Measurements from ENCODE around the gene NDFIP2. TPM values are rescaled to one million over a fixed set of nuclear protein-coding genes. Genes with fewer than 3 reads are reported as not detected.

NDFIP2 gene
- polyA plus RNA-seq, 1 donor (not counting 4 experiments of a cell fraction or from before 2014, with no cell fraction given): 244 TPM

- DNase-seq (ENCODE audit: low read depth, low spot score) (no peak), FAIRE-seq (no peak)
- H3K4me3 ChIP-seq (ENCODE audit: control insufficient read depth in 2 of 3, extremely low read depth in 1 of 3, insufficient read depth in 2 of 3, low read depth in 1 of 3, low read length in 3 of 3): peak overlapping the region; percentile 20 to 69 (median 58)
- H4K20me1 ChIP-seq (ENCODE audit: control insufficient read depth, extremely low read depth, insufficient read depth, low read length): no peaks in the 10 kb centered on the region
- H3K9me3 ChIP-seq (ENCODE audit: control insufficient read depth, low read depth, low read length): peaks cover 2% of the 10 kb centered on the region
- no peaks in the 10 kb centered on the region for H3K79me2 ChIP-seq (ENCODE audit: control insufficient read depth, insufficient read depth, low read length)
- peaks cover 41% of the 10 kb centered on the region for H3K4me1 ChIP-seq (ENCODE audit: control insufficient read depth, extremely low read depth, insufficient read depth, low read length)
- peak overlapping the region; percentile 91 for H3K27ac ChIP-seq (ENCODE audit: control insufficient read depth, insufficient read depth, low read length)
- dilution Hi-C loops (cut with MboI; ENCODE audit: extremely low pct_ligation_motif_present, low sequenced_read_pairs): no loop called here
- peaks cover 0 to 4% of the 10 kb centered on the region in 2 experiments for H3K36me3 ChIP-seq (ENCODE audit: control insufficient read depth in 2 of 2, extremely low read depth in 1 of 2, insufficient read depth in 2 of 2, low read length in 2 of 2)
- no peaks in the 10 kb centered on the region for H3K27me3 ChIP-seq (ENCODE audit: control insufficient read depth, extremely low read depth, insufficient read depth, low read length)
- no peaks in the 10 kb centered on the region for H3K9me1 ChIP-seq (ENCODE audit: control insufficient read depth, extremely low read depth, insufficient read depth, low read length)
- H2AFZ ChIP-seq (ENCODE audit: control insufficient read depth, low read length): no peak overlapping the region
- H3K4me2 ChIP-seq (ENCODE audit: control insufficient read depth, extremely low read depth, insufficient read depth, low read depth, low read length): peak overlapping the region; percentile 79
- TF ChIP-seq EZH2 (IDR thresholded peaks at IDR 0.05; ENCODE audit: low read length) (no peak), CTCF (optimal IDR thresholded peaks at IDR 0.05 in 1 of 3, IDR thresholded peaks at IDR 0.05 in 1 of 3, conservative IDR thresholded peaks at IDR 0.05 in 1 of 3; ENCODE audit: extremely low read depth in 1 of 3, insufficient read depth in 2 of 3, low read length in 3 of 3) (no peak)
- peak overlapping the region; percentile 73 for H3K9ac ChIP-seq (ENCODE audit: control insufficient read depth, extremely low read depth, insufficient read depth, low read length)
Observed at GRCh38 chr13:79590394-79590676, 109.4 kb downstream of the NDFIP2 start.

GRCh38 chr13:79591493-79591892, 110.5 kb downstream of the NDFIP2 start:
- Histone ChIP-seq H3K27ac (ENCODE audit: control insufficient read depth, insufficient read depth, low read length) (peak overlapping the region; percentile 91), H3K9ac (ENCODE audit: control insufficient read depth, extremely low read depth, insufficient read depth, low read length) (no peak overlapping the region), H3K4me3 (ENCODE audit: control insufficient read depth in 2 of 3, extremely low read depth in 1 of 3, insufficient read depth in 2 of 3, low read depth in 1 of 3, low read length in 3 of 3) (no peak overlapping the region), H3K9me3 (ENCODE audit: control insufficient read depth, low read depth, low read length) (no peaks in the 10 kb centered on the region), H3K9me1 (ENCODE audit: control insufficient read depth, extremely low read depth, insufficient read depth, low read length) (no peaks in the 10 kb centered on the region), H4K20me1 (ENCODE audit: control insufficient read depth, extremely low read depth, insufficient read depth, low read length) (no peaks in the 10 kb centered on the region), H3K27me3 (ENCODE audit: control insufficient read depth, extremely low read depth, insufficient read depth, low read length) (no peaks in the 10 kb centered on the region), H3K4me2 (ENCODE audit: control insufficient read depth, extremely low read depth, insufficient read depth, low read depth, low read length) (no peak overlapping the region), H3K79me2 (ENCODE audit: control insufficient read depth, insufficient read depth, low read length) (no peaks in the 10 kb centered on the region), H3K36me3 (ENCODE audit: control insufficient read depth in 2 of 2, extremely low read depth in 1 of 2, insufficient read depth in 2 of 2, low read length in 2 of 2) (peaks cover 0 to 4% of the 10 kb centered on the region in 2 experiments), H3K4me1 (ENCODE audit: control insufficient read depth, extremely low read depth, insufficient read depth, low read length) (peaks cover 41% of the 10 kb centered on the region), H2AFZ (ENCODE audit: control insufficient read depth, low read length) (peak overlapping the region; percentile 13)
- dilution Hi-C loops (cut with MboI; ENCODE audit: extremely low pct_ligation_motif_present, low sequenced_read_pairs): no loop called here
- TF ChIP-seq CTCF (optimal IDR thresholded peaks at IDR 0.05 in 1 of 3, IDR thresholded peaks at IDR 0.05 in 1 of 3, conservative IDR thresholded peaks at IDR 0.05 in 1 of 3; ENCODE audit: extremely low read depth in 1 of 3, insufficient read depth in 2 of 3, low read length in 3 of 3): no peak
- TF ChIP-seq EZH2 (IDR thresholded peaks at IDR 0.05; ENCODE audit: low read length): no peak
- DNase-seq (ENCODE audit: low read depth, low spot score) (no peak), FAIRE-seq (peak; percentile 68)
